Stimulated activated naive CD4-positive, alpha-beta T cell treated with Interleukin-2 at 50 U/mL for 16 hours (primary cell): ENCODE results near the gene RGL3.
"Not testable (repeated sequence)": the region's sequence is repeated elsewhere in the genome, so short reads cannot be mapped to it uniquely, and the experiment has no call there.

Experiments used
- DNase-seq: peaks from one replicate; lab custom pipeline; 2025; lab: John Stamatoyannopoulos, UW

The RGL3 gene

DNA sequence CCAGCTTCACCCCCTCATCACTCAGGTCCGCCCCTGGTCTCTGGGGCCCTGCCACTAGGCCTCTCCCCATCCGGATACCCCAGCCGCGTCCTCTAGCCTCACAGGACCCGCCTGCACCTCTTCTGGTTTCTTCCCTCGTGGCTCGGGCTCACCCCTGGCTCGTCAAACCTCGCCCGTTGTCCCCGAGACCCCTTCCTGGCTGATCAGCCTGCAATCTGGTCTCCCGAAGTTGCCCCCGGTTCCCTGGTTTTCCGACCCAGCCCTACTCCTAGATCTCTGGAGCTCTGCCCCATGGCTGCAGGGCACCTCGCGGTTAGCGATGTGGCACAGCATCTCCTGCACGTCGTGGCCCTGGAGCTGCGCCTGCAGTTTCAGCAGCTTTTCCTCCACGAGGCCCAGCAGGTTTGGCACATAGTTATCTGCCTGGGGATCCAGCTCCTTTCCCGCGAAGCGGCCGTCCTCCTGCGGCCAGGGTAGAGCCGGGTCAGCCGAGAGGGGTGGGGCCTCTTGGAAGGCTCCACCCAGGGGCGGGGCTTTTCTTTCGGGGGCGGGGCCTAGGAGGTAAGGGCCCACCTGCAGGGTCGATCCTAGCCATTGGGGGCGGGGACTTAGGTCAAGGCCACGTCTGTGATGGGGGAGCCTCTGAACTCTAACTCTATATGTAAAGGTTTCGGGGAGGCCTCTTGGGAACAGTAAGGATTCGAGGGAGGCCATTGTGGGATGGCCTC, 2.4 kb upstream of the RGL3 start:
- peak; percentile 6 for DNase-seq

DNA sequence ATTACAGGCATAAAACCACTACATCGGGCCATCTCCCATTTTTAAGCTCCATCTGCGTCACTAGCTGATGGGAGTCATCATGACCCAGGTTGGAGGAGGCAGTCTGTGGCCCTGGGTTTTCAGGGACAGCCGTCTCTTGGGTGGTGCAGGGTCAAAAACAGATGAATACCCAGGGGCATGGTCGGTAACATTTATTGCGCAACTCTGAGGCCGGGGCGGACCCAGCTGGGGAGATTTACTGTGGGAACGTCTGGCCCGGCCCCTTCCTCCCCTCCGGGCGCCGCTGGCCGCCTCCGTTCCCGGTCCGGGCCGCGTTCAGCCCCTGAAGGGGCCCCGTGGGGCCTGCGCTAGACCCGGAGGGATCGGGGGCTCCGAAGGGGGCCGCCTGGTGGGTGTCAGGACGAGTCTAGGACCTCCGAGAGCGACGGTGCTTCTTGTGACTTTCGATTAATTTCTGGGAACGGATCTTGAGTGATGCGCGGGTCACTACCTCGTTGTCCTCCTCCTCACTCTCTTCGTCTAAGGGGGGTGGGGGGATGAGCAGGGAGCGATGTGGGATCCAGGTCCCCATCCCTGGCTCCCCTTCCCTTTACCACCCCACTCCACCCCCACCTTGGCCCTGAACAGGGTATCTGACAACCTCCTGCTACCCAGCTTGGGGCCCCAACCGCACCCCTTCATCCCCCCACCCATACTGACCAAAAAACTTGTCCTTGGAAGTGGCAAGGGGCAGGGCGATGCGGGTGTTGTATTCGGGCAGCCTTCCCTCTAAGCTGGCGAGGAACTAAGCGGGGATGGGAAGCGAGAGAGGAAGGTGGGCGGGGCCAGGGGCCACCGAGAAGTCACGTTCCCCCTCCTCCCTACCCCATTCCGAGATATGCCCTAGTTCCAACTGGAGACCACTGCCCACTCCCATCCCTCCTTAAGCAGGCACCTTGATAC, 1.6 kb upstream of the RGL3 start:
- no peak for DNase-seq

DNA sequence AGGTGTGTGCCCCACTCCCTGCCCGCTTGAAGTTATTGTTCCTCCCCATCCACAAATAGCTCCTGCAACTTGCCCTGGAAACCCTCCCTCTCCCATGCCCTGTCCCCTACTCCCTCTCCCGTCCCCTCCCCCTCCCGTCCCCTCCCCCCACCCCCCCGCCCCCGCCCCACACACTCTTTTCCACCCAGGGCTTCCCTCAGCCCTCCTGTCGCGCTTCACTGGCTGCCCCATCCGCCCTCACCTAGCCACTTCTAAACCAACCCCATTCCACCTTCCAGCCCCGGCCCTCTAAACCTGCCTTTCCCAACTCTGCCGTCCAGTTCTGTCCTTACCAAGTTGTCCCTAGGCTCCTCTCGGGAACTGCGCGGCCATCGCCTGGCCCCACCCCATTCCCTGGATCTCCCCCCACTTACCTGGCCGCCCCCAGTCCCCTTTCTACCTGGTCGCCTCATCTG, 993 bp downstream of the RGL3 start:
- no peak for DNase-seq

DNA sequence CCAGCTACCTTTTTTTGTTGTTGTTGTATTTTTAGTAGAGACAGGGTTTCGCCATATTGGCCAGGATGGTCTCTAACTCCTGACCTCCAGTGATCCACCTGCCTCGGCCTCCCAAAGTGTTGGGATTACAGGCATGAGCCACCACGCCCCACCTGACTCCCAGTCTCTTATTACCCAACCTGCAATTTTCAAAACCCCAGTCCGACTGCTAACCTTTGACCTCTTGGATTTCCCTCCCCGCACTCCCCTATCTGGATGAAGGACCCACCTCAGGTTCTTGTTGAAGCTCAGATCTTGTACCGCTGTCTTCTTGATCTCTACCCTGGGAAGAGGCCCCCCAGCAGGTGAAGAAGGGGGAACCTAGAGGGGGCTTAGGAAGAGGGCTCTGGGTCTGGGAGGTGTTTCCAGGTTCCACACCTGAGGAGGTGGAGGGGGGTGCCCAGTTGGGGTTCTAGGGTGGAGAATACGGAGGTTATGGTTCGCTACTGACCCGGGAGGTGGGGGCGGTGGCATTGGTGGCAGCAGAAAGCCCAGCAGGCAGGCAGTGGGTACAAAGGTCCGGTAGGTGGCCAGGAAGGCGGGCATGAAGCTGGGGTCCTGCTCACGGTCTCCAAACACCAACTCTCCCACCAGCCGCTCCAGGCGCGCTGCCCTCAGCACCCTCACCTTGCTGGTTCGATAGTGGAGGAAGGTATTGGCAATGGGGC, 2.6 kb downstream of the RGL3 start:
- DNase-seq: no peak

DNA sequence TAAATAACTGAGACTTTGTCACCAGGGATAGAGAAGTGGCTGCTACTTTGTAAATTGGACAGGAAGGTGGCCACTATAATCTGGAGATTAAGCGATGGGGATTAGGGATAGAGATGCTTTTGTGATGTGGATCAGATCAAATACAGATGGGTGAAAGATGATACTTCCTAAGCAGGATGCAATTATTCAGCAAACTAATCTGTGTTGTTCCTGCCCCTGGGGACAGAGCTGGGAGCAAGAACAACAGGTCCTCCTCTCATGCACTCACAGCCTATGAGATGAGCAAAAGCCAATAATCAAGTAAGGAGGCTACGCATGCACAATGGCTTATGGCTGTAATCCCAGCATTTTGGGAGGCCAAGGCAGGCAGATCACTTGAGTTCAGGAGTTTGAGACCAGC, 4.6 kb downstream of the RGL3 start:
- DNase-seq: no peak

DNA sequence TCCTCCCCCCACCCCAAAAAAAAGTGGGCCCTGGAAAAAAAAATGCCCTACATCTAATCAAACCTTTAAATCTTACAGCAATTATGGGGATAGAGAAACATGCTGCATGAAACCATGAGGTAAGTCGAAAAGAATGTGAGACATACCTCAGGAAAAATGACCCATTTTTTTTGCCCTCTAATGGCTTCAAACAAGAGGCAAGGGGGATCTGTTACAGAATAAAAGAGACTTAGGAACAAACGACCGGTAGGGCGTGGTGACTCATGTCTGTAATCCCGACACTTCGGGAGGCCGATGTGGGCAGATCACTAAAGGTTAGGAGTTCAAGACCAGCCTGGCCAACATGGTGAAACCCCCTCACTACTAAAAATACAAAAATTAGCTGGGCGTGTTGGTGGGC, 8.4 kb downstream of the RGL3 start:
- DNase-seq: no peak

DNA sequence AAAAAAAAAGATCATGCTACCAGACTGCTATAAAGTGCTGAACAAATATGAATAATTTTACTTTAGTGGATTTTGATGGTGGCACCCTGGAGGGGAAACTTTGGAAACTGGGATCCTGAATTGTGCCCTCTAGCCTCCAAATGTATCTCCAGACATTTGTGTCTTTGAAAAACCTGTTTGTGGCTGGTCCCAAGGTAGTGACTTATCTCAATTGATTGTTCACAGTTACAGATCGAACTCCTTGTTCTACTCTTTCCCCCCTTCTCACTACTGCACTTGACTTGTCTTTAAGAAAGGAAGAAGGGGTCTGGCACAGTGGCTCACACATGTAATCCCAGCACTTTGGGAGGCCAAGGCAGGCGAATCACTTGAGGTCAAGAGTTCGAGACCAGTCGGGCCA, 10.5 kb downstream of the RGL3 start:
- no peak for DNase-seq

DNA sequence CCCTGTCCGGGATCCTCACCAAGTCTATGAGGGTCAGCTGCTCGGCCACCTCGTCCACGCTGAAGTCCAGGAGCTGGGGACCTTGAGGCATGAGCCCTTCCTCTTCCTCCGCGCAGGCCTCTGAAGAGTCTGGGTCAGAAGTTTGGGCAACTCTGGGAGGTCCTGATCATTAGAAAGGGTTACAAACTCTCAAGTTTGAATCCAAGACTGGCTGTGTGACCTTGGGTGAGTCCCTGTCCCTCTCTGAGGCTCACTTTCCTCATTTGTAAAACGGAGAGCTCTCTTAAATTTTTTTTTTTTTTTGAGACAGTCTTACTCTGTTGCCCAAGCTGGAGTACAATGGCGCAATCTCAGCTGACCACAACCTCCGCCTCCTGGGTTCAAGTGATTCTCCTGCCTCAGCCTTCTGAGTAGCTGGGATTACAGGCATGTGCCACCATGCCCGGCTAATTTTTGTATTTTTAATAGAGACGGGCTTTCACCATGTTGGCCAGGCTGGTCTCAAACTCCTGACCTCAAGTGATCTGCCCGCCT, 12.3 kb downstream of the RGL3 start:
- not testable (repeated sequence) for DNase-seq

DNA sequence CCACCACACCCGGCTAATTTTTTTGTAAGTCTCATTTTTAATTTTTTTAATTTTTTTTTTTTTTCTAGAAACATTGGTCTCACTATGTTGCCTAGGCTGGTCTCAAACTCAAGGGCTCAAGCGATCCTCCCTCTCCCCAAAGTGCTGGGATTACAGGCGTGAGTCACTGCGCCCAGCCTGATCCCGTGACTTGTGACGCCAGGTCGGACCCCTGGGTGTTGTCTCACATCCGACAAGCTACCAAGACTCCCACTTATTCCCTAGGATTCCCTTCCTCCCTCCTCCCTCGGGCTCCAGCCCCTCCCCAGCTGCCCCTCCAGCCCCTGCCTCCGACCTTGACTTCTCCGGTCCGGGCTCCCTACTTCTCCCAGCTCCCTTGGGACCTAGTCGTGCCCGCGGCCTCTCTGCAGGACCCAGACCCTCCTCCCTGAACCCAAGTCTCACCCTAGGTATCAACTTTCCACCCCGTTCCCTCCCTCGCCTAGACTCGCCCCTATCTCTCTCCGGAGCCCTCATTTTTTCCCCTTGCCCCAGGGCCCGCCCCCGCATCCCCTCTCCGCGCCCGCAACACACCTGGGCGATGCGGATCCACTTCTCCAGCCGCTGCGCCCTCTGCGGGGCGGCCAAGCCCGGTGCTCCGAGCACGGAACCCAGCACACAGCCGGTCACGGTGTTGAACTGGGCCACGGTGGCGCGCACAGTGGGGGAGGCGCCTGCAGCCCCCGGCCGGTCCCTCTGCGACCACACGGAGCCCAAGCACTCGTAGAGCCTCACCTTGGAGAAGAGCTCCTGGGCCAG, 13.1 kb downstream of the RGL3 start:
- DNase-seq: peak; percentile 14

DNA sequence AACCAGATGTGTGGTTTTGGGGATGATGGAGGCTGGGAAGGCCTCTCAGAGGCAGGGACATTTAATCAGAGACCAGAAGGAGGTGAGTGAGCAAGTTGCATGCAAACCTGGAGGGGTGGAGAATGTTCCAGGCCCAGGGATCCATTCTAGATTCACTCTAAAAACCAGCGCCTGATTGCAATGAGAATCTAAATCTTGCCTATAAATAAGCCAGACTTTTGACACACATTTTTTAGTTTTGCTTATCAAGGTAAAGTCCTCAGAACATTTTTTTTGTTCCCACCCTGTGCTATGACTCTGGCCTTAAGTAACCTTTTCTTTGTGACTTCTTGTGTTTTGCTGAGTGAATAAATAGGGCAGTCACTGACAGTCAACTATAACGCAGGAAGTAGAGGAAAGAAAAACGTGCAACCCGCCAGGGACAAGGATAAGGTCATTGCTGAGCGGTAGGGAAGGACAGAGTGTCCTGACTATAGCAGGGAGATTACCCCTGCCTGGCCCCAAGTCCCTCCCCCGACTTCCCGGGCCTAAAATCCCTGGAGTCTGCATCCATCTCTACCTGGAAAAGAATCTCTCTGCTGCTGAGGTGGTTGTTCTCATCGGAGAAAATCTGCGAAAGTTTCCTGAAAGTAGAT, 14.4 kb downstream of the RGL3 start:
- no peak for DNase-seq

DNA sequence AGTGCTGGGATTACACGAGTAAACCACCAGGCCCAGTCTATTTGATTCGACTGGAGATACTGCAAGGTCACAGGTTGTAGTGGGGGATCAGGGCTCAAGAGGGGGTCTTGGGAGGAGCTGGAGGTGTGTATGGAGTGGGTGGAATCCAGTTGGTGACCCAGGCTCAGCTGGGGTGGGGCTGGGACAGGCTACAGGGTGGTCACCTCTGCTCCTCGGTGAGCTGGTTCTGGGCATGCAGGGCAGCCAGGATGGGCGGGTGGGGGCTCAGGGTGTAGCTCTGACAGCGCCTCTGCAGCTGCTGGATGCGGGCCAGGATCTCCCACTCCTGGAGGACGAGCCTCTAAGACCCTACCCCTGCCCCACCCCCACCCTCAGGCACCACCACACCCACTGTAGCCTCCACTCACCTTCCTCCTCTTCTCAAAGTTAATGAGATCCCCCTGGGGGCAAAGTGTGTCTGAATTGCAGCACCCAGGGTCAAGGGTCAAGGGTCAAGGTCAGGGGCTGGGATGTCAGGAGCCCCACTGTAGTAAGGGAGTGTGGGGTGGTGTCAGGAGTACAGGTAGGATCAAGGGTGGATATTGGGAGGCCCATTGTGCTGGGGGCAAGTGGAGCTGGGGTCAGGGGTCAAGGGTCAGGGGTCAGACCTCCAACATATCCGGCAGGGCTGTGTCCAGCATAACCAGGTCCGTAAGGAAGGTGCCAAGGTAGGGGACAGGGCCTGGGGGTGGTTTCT, 17.1 kb downstream of the RGL3 start:
- DNase-seq: no peak

DNA sequence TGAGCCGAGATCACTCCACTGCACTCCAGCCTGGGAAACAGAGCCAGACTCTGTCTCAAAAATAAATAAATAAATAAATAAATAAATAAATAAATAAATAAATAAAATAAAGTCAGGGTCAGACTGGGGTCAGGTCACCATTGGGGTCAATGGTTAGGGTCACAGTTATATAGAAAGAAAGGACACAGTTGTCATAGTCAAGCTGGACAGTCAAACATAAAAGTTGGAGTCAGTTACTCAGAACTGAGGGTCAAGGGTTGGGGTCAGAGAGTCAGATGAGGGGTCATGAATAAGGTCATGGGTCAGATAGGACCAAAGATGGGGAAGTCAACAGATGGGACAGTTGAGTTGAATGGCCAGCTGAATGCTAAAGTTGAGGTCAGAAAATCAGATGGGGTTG, 18.3 kb downstream of the RGL3 start:
- no peak for DNase-seq

DNA sequence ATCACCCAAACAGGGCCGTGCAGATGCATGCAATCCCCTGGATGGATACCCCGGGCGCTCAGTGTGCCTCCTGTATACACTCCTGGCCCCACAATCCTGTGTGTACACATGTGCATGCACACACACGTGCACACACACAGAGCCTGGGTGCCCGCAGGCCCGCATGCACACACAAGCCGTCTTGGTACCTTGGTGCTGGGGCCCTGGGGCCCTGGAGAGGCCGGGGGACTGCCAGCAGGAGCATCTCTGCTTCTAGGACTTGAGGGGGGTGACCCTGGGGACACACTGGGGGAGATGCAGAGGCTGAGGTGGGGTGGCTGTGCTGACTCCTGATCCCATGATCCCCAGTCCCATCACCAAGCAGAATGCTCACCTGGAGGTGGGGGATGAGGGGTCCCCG, 19.4 kb downstream of the RGL3 start:
- no peak for DNase-seq

DNA sequence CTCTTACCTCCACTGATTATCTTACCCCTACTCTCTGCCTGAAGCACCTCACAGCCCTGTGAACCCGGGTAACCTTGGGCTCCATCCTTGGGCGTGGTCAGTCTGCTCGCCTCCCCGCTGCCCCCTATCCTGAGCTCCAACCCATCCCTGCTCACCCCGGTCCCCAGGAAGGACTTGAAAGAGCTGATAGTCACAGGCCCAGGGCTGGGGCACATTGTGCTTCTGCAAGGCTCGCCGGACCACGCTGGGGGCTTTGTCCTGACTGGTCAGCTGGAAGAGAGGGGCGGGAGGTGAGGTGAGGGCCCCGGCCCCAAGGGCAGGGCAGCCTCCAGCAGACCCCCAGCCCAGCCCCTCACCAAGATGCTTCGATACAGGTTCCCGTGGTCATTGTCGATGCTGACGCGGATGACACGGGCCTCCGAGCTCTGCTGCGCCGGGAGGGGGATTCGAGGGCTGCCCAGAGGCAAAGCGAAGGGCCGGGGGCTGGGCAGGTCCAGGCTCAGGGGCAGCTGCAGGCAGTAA, 22.0 kb downstream of the RGL3 start:
- DNase-seq: no peak

DNA sequence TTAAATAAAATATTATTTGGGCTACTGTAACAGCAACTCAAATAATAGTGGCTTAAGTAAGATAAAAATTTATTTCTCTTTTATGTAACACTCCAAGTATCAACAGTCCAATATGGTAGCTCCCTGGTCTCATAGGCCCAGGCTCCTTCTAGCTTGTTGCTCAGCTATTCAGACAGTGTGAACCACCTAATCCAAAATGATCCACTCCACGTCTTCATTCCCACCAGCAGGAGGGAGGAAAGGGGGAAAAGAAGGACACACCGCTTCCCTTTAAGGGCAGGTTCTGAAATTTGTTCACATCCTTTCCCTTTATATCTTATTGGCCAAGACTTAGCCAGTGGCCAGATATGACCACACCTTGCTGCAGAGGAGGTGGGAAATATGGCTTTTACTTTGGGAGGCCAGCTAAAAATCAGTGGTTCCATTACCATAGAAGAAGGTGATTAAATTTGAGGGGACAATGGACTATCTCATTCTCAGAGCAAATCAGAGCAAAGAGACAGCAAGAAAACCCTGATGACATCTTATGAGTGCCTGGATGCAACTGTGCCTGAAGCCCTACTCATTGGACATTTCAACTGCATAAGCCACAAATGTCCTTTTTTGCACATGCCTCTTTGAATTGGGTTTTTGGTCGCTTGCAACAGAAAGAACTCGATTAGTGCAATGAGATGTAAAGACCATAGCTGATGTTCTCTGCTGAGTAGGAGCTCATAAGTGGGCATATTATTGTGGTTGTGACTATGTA, 28.0 kb downstream of the RGL3 start:
- no peak for DNase-seq

DNA sequence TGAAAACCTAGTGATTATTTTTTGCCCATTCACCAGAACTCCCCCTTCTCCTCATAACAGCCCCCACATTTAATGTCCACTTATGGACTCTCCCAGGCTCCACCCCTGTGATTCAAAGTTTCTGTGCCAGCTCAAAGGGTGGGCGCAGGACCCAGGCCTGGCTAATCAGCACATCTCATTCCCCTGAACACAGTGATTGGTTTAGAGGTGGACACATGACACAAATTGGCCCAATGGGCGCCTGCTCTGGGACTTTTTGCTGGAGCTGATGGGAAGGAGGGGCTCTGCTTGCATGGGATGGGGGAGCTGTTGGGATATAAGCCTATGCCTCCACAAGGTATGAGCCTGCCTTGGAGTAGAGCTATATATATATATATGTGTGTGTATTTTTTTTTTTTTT, 28.8 kb downstream of the RGL3 start:
- no peak for DNase-seq

DNA sequence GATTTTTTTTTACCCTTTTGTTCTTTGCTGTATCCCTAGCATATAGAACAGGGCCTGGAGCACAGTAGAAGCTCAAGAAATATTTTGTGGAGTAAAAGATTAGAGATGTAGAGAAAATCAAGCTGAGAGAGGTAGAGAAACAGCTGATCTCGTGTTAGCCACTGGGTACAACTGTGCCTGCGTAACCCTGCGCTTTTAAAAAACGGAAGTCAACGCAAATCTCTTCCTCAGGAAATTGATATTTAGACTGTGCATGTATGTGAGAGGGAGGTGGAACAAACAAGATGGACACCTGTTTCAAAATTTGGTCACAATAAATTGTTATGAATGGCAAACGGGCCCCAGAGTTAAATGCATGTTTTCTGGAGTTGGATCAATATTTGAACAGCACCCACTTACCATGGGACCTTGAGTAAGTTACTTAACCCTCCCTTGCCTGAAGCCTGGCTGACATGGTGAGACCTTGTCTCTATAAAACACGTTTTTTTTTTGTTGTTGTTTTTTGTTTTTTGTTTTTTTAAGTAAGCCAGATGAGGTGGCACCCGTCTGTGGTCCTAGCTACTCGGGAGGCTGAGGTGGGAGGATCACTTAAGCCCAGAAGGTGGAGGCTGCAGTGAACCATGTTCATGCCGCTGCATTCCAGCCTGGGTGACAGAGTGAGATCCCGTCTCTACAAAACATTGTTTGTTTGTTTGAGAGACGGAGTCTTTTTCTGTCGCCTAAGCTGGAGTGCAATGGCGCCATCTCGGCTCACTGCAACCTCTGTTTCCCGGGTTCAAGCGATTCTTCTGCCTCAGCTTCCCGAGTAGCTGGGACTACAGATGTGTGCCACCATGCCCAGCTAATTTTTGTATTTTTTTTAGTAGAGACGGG, 31.7 kb downstream of the RGL3 start:
- no peak for DNase-seq

DNA sequence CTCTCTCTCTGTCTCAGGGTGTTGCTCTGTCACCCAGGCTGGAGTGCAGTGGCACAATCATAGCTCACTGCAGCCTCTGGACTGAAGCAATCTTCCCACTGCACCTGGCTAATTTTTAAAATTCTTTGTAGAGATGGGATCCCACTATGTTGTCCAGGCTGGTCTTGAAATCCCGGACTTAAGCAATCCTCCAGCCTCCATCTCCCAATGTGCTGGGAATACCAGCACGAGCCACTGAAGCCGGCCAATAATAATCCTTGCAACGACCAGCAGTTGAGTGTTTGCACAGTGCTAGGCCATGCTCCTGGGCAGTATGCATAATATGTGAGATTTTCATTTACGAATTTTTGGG, 34.4 kb downstream of the RGL3 start:
- DNase-seq: no peak

DNA sequence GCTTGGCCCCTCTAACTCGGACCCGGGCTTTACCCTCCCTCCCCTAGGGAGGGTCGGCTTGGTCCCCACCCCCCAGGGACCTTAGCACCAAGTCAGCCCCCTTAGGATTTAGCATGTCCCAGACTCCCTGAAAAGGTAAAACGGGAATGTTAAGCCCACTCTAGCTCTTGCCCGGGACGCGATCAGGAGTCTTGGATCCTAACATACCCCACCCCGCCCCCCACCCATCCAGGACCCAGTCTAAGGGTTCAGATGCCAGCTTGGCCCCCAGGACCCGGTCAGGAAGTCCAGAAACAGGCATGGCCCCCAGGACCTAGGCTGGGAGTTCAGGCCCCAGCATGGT, 35.4 kb downstream of the RGL3 start:
- no peak for DNase-seq
